GM18907 (cell line): ENCODE results near the gene TACR1.
"Not testable (repeated sequence)": the region's sequence is repeated elsewhere in the genome, so short reads cannot be mapped to it uniquely, and the experiment has no call there.

Source experiments
- ATAC-seq: cut with Tn5 transposase; IDR thresholded peaks from one replicate; pipeline ENCODE4 v1.9.1; 2021; ENCODE audit warnings: mild to moderate bottlenecking, moderate library complexity; ENCODE audit not compliant: unreplicated experiment

The TACR1 gene

DNA sequence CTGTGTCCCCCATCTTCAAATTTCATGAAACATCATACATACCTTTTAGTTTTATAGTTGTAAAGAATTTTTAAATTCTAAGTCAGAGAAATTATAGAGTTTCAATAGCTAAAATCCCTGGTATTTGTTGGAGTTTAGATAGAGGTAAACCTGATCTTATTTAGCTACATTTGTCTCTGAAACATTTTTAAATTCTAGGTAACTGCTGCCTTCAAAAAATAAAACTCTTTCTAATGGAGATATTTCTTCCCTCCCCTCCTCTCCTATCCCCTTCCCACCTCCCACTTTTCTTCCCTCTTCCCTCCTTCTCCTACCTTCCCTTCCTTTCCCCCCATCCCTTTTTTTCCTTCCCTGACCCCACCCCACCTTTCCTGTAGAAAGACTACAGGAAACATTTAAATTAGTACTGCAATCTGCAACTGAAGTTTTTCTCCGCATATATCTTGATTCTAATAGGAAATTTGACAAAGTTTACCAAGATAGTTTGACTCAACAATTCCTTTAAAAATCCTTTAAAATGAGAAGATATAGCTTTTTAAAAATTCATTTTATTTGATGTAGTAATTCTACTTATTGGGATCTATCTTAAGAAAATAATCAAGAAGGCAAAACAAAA, 4.1 kb downstream of the TACR1 start:
- ATAC-seq = no peak

DNA sequence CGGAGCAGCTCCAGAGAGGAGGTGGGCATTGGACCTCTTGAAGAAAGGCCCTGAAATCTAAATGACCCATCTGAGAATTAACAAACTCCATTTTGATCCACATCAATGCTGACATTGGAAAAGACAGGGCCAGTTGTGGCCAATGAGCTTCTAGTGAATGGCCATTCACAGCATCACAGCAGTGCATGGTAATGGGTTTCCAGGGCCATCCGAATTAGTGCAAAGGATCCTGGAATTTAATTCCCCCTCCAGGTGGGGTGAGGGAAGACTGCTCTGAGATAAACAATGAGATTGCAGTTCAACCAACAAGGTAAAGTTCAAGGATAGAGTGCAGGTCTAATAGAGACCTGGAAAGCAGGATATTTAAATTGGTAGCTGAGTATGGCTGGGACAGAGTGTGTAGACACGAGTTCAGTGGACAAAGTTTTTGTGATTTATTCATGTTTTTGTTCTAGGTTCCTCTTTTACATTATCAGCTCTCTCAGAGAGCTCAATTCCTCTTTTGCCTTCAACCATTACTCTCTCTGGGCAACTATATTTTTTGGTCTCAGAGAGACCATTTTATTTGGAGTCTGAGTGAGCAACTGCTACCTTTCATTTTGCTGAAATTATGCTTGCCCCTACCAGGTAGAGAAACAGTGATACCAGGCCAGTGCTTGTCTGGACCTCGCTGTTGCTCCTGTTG, 5.0 kb downstream of the TACR1 start:
- ATAC-seq = no peak

DNA sequence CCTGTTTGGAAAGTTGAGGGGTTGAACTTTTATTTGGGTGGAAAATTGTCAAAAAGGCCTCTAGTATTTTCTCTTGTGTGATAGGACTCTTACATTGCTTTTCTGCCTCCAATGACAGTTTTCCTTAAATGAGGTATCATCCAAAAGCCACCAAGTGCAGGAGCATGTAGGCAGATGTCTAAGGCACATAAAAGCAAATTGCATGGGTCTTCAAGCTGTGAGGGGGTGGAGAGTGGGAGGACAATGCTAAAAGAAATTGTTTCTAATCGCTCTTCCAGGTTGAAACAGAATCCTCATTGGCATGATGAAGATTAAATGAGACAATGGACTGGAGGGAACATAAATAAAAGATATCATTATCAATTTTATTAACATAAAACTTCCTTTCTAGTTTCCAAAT, 6.8 kb downstream of the TACR1 start:
- ATAC-seq = no peak

DNA sequence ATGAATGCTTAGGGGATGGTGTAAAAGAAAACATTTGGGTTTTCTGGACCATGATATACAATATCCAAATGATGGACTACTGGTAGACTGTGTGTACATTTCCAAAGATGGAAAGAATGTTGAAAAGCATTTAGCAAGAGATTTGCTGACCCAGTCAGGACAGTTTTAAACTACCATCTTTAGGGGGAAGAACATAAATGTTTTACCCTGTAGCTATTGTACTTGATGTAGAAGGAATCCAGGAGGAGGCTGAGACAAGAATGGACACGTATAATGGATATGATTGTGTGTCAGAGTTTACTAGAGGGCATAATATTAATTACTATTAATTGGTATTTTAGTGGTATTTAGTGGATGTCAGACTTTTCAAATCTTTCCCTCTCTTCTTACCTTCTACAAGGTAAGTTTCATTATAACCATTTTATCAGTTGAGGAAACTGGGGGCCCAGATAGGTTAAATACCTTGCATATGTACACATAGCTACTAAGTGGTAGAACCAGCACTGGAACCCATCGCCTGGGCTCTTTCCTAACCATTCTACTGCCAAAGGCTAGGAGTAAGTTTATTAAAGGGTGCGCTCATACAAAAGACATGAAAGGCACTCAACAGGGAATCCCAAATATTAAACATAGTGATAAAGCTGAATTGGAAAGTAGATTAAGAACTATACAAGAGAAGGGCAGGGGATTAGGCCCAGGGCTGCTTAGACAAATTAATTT, 8.9 kb downstream of the TACR1 start:
- ATAC-seq = no peak

DNA sequence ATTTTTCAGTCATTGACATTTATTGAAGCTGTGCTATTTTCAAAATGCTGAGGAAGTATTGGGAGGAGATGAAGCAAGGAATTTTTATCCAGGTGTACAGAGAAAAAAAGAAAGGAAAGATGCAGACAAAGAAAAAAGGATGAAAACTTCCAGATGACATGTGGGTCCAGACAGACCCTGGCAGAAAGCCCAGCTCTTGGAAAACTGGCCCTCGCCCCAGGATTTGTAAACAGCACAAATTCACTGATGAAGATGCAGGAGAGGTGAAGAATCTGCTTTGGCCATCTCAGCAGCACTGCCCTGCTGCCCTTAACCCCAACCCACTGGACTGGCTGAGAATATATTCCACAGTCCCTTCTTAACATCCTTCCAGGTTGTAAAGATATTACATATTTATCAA, 12.5 kb downstream of the TACR1 start:
- ATAC-seq = no peak

DNA sequence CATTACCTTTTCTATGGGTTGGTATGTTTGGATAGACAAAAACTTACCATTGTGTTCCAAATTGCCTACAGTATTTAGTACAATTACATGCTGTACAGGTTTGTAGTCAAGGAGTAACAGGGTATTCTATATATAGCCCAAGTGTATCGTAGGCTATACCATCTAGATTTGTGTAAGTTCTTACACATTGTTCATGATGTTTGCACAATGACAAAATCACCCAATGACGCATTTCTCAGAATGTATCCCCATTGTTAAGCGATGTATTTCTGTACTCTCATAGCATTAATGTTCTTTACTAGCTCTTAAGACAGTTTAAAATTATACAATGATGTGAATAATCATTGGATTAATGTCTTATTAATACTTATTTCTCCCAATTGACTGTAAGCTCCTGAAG, 16.7 kb downstream of the TACR1 start:
- ATAC-seq = no peak

DNA sequence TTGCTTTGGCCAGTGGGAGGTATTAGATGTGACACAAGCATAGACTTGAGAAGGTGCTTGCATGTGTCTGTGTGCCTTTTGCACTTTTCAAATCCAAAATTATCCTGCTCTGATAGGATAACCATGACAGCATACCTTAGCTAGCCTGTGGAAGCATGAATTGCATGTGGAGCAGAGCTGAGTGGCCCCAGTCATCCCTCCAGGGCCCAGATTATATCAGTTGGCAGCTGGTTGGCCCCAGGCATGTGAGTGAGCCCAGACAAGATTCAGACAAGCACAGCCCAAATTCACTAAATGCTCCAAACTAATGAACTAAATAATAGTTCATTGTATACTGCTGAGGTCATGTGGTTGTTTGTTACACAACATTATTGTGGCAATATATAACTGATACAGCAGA, 18.8 kb downstream of the TACR1 start:
- no peak for ATAC-seq

DNA sequence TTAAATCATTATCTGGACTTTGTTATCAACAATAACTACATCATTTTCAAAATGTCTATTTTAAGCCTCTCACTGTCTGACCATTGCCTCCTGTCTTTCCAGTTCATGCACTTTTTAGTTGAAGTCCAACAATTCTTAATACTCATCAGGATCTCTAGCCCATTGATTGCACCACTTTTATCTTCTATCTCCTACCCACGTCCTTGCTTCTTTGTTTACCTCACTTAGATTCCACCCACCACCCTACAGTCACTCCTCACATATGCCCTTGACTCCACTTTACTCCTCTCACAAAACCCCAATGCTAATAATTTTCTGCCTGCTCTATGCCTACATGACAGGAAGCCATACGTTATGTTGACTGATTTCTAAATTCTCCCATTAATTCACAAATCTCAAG, 21.9 kb downstream of the TACR1 start:
- ATAC-seq = no peak

DNA sequence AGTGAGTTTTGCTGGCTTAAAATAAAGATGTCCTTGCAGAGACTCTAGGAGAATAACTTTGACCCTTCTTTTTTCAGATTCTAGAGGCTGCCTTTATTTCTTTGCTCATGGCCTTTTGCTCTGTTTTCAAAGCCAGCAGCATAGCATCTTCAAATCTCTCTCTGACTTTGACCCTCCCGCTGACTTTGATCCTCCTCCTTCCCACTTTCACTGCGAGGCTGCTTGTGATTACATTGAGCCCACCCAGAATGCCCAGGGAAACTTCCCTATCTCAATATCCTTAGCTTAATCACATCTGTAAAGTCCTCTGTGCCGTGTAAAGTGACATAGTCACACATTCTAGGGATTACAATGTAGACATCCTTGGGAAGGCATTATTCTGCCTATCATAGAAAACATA, 23.9 kb downstream of the TACR1 start:
- ATAC-seq = no peak

DNA sequence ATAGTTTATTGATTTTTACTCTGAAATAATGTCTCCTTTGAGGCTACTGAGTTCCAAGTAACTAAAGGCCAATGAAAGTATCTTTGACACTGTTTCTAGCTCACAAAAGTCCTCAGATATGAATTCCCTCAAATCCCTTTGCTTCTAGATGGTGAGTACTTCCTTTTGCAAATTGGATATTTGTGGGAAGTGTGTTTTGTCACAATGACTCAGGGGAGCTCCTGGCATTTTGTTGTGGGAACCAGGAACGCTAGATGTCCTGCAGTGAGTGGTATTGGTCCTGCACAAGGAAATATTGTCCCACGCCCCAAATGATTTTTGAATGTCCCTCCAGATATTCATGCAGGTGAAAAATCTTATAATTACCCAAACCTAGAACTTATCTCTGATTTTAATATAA, 24.3 kb downstream of the TACR1 start:
- no peak for ATAC-seq

DNA sequence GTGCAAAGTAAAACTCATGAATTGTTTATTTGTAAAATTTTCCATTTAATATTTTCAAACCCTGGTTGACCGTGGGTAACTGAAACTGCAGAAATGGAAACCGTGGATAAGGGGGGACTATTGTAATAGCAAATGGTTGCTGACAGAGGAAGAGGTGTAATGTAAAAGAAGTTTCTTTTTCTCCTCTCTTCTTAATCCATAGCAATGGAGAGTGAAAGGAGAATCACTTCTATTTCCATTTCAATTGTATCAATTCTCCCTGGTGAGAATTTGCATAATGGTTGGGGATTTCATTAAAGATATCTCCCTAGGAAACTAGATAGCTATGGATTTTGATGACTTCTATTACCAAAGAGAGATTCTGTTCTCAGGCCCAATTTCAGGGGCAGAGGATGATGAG, 24.8 kb downstream of the TACR1 start:
- ATAC-seq = no peak

DNA sequence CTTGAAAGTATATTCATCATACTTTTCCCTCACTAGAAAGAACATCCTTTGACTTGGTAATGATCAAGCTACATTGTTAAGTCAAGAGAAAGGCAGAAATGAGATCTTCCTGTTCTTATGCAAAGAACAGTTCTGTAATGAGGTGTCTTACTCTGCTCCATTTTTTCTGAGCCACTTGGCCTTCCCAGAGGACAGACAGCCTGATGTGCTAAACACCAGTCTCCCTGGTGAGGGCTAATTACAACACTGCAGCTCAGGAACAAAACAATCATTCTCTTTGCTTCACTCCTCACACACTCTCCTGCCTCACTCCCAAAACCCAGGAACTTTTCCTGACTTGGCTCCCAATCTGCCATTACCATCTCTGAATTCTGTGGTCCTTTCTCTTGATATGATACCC, 25.6 kb downstream of the TACR1 start:
- no peak for ATAC-seq

DNA sequence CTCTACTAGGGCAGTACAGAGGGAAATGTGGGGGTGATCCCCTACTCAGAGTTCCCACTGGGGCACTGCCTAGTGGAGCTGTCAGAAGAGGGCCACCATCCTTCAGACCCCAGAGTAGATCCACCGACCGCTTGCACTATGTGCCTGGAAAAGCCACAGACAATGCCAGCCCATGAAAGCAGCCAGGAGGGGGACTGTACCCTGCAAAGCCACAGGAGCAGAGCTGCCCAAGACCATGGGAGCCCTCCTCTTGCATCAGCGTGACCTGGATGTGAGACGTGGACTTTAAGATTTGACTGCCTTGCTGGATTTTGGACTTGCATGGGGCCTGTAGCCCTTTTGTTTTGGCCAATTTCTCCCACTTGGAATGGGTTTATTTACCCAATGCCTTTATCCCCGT, 27.9 kb downstream of the TACR1 start:
- not testable (repeated sequence) for ATAC-seq

DNA sequence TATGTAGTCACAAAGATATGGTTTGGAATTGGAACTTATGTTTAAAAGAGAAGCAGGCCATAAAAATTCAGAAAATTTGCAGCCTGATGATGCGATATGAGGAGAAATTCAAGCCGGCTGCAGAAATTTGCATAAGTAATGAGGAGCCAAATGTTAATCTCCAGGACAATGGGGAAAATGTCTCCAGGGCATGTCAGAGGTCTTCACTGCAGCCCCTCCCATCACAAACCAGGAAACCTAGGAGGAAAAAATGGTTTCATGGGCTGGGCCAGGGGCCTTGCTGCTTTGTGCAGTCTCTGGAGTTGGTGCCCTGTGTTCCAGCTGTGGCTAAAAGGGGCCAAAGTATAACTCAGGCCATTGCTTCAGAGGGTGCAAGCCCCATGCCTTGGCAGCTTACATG, 28.4 kb downstream of the TACR1 start:
- ATAC-seq = no peak

DNA sequence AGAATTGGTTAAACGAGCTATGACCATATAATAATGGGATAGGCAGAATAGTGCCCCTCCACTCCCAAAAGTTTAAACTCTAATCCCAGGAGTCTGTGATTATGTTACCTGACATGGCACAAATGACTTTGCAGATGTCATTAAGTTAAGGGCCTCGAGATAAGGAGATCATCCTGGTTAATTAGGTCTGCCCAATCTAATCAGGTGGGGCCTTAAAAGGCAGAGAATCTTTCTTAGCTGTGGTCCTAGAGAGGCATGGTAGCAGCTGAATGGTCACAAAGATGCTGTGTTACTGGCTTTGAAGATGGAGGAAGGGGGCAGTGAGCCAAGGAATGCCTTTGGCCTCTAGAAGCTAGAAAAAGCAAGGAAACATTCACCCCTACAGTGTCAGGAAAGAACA, 31.1 kb downstream of the TACR1 start:
- no peak for ATAC-seq

DNA sequence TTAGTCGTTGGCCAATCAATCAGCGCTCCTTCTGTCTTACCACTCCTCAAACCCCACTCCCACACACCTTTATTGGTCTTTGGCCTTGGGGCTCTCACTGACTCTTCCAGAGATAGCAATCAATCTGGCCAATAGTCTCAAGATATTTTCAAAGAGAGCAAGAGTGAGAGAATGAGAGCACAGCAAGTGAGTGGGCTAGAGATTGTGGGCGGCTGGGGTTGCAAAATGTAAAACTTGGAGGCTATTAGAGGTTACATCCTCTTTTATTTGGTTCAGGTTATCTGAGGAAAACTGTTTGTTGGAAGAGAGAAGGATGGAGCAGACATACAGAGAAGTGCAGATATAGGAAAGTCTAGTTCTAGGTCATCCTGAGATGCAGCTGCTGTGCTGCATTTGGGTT, 32.8 kb downstream of the TACR1 start:
- ATAC-seq = no peak

DNA sequence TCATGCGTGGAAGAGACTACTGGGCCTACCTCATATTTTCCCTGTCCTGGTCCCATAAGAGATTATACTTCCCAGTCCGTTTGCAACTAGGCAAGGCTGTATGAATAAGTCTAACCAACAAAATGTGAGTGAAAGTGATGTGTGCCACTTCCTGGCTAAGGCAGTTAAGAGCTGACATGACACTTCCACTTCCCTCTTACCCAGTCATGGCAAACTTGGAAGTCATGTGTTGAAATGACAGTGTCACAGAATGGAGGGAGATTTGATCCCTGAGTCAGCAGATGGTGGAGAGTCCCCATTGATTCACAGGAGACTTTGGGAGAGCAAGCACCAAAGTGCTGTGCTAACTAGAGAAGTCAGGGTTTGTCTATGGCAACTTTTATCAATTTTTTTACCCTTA, 36.4 kb downstream of the TACR1 start:
- ATAC-seq = no peak

DNA sequence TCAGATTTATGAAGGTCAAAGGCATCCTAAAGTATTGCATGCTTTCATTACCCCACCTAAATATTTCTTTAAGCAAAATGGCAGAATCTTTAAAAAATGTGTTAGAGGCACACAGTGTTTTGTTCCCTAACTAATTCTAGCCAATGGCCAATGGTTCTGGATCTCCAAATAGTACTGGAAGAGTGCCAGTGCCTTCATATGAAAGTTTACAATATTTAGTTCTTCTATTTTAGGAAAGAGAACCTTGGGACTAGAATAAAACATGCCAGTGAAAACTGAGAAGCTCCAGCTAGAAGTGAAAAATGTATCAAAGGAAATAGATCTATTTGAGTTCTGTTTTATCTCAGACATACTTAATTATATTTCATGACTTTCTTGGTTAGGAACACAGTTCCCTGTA, 37.1 kb downstream of the TACR1 start:
- ATAC-seq = no peak

DNA sequence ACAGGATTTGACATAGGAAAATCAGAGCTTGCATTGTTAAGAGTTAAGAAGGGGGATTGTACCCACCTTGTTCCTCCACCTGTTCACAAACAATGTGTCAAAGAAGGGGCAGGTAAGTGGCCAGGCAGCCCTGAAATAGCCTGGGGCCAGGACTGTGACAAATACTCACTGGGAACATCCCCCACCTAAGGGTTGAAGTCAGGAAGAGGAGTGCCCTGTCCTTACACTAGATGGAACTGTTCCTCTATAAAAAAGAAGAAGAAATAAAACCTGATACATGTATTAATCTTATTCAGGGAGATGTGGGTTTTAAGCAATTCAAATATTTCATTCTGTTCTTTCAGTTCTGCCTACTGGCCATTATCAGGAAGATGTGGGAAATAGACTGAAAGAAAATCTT, 41.9 kb downstream of the TACR1 start:
- no peak for ATAC-seq

DNA sequence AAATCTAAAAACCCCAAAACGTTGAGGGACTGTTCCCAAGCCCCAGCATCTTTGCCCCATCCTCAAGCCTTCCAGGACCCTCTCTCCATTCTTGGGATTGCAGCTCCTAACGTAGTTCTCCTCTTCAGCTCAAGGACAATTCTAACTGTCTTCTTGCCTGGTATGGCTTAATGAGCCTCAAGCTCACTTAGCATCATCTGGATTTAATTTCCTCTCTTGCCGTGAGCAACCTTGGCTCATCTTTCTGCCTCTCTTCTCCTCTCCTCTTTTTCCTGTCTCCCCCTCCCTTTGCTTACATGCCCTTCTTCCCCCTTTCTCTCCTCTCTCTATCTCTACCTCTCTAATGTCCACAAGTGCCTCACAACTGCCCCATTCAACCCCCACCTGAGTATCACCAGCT, 44.2 kb downstream of the TACR1 start:
- no peak for ATAC-seq

DNA sequence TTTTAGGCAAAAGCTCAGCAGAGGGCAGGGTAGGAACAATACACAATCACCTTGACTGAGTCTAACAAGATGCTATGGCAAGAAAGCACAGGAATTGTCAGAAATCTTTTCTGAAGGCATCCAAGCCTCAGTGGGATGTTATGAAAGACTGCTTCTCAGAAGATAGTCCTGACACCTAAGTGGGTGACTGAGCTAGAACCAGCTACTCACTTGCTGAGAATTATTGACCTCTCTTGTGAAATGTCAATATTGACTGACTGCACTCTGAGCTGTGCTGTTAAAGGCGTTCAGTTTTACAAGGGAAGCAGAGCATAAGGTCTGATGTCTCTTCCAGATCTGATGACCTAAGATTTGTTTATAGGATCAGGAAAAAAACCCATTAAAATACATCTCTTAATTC, 46.1 kb downstream of the TACR1 start:
- ATAC-seq = no peak

DNA sequence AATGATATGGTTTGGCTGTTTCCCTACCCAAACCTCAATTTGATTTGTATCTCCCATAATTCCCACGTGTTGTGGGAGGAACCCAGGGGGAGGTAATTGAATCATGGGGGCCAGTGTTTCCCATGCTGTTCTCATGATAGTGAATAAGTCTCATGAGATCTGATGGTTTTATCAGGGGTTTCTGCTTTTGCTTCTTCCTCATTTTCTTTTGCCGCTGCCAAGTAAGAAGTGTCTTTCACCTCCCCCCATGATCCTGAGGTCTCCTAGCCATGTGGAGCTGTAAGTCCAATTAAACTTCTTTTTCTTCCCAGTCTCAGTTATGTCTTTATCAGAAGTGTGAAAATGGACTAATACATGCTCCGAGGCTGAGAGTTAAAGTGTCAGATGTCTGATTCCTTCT, 47.1 kb downstream of the TACR1 start:
- ATAC-seq = not testable (repeated sequence)
